GM19239 (cell line): Measurements from ENCODE around the gene PHLDB2.

Experiments used
- DNase-seq: peaks from one replicate; pipeline ENCODE4 v3.0.0; 2011; ENCODE audit warnings: low spot score; ENCODE audit not compliant: insufficient read length
- FAIRE-seq: peaks from 2 replicates; lab custom pipeline; 2011; peaks lifted over from hg19 to GRCh38; lab: Jason Lieb, UNC

The PHLDB2 gene

GRCh38 chr3:111848778-111849177 lies 10.3 kb upstream of the PHLDB2 start:
- FAIRE-seq (no peak), DNase-seq (no peak)

- FAIRE-seq, result no peak
- no peak for DNase-seq
These were observed 8.5 kb upstream of the PHLDB2 start for GRCh38 chr3:111850537-111850936.

GRCh38 chr3:111851511-111851954 lies 7.5 kb upstream of the PHLDB2 start:
- no peak for FAIRE-seq
- DNase-seq, result no peak

- no peak for FAIRE-seq
- DNase-seq, result no peak
These were observed 6.5 kb upstream of the PHLDB2 start for GRCh38 chr3:111852540-111852939.

- FAIRE-seq, result no peak
- DNase-seq, result no peak
These were observed 6.0 kb upstream of the PHLDB2 start for GRCh38 chr3:111853068-111853467.

- DNase-seq (no peak), FAIRE-seq (no peak)
These were observed 4.1 kb upstream of the PHLDB2 start for GRCh38 chr3:111854990-111855389.

- FAIRE-seq (no peak), DNase-seq (no peak)
These were observed 2.6 kb upstream of the PHLDB2 start for GRCh38 chr3:111856501-111856900.

- DNase-seq (no peak), FAIRE-seq (no peak)
These were observed 1.6 kb upstream of the PHLDB2 start for GRCh38 chr3:111857474-111857873.

- no peak for FAIRE-seq
- DNase-seq, result no peak
These were observed 423 bp upstream of the PHLDB2 start for GRCh38 chr3:111858642-111859041.

- DNase-seq (peak; percentile 63), FAIRE-seq (peak; percentile 88)
These were observed 1.2 kb downstream of the PHLDB2 start for GRCh38 chr3:111859974-111860859.

GRCh38 chr3:111861391-111861790 lies 2.3 kb downstream of the PHLDB2 start:
- DNase-seq, result no peak
- no peak for FAIRE-seq

- DNase-seq (no peak), FAIRE-seq (no peak)
These were observed 3.4 kb downstream of the PHLDB2 start for GRCh38 chr3:111862415-111862814.

- DNase-seq (no peak), FAIRE-seq (no peak)
These were observed 3.9 kb downstream of the PHLDB2 start for GRCh38 chr3:111862974-111863373.

- DNase-seq (no peak), FAIRE-seq (no peak)
These were observed 5.1 kb downstream of the PHLDB2 start for GRCh38 chr3:111863942-111864694.

GRCh38 chr3:111864821-111865656 lies 6.0 kb downstream of the PHLDB2 start:
- no peak for FAIRE-seq
- no peak for DNase-seq

- DNase-seq (no peak), FAIRE-seq (no peak)
These were observed 8.9 kb downstream of the PHLDB2 start for GRCh38 chr3:111867889-111868426.

GRCh38 chr3:111870620-111871019 lies 11.6 kb downstream of the PHLDB2 start:
- FAIRE-seq, result no peak
- no peak for DNase-seq

GRCh38 chr3:111871809-111872623 lies 13.0 kb downstream of the PHLDB2 start:
- no peak for FAIRE-seq
- DNase-seq, result no peak

GRCh38 chr3:111872979-111873378 lies 13.9 kb downstream of the PHLDB2 start:
- DNase-seq (no peak), FAIRE-seq (no peak)
